ENCODE results near the gene ITPA. TPM values are rescaled to one million over a fixed set of nuclear protein-coding genes. Genes with fewer than 3 reads are reported as not detected.

The ITPA gene
- 140 and 147 TPM in 2 replicates for total RNA-seq (2014; rRNA removed; shearing (Covaris generic))

GRCh38 chr20:3209257-3209945 lies at the start of gene ITPA:
TSS of gene ITPA (plus strand) at chr20:3209498. CDS start at chr20:3209552, 54 bp downstream.
- Histone ChIP-seq H3K27me3 (ENCODE audit: control insufficient read depth, insufficient read depth, low read length) (no peaks in the 10 kb centered on the region), H3K36me3 (replicated peaks; ENCODE audit: control insufficient read depth, insufficient read depth, low read length) (peaks cover 11% of the 10 kb centered on the region), H3K4me3 (ENCODE audit: insufficient read depth, low read depth, low read length) (peak within 1 kb of the TSS; percentile 79)
- DNase-seq: peak; percentile 89

- Histone ChIP-seq H3K36me3 (replicated peaks; ENCODE audit: control insufficient read depth, insufficient read depth, low read length) (no peaks in the 10 kb centered on the region; the same call in 1 of the 2 replicates), H3K4me3 (ENCODE audit: insufficient read depth, low read depth, low read length) (peak overlapping the region; percentile 89), H3K27me3 (ENCODE audit: control insufficient read depth, insufficient read depth, low read length) (no peaks in the 10 kb centered on the region)
- no peak for DNase-seq
Measured at GRCh38 chr20:3160418-3160817, 48.9 kb upstream of the ITPA start.

- Histone ChIP-seq H3K27me3 (ENCODE audit: control insufficient read depth, insufficient read depth, low read length) (no peaks in the 10 kb centered on the region), H3K4me3 (ENCODE audit: insufficient read depth, low read depth, low read length) (no peak overlapping the region), H3K36me3 (replicated peaks; ENCODE audit: control insufficient read depth, insufficient read depth, low read length) (no peaks in the 10 kb centered on the region)
- peak; percentile 58 for DNase-seq
Measured at GRCh38 chr20:3161316-3162079, 47.8 kb upstream of the ITPA start.

GRCh38 chr20:3162080-3162611 lies 47.2 kb upstream of the ITPA start:
- peak; percentile 65 for DNase-seq
- H3K4me3 ChIP-seq (ENCODE audit: insufficient read depth, low read depth, low read length): no peak overlapping the region
- H3K27me3 ChIP-seq (ENCODE audit: control insufficient read depth, insufficient read depth, low read length): peaks cover 2% of the 10 kb centered on the region; the same call in 1 of the 2 replicates
- no peaks in the 10 kb centered on the region for H3K36me3 ChIP-seq (replicated peaks; ENCODE audit: control insufficient read depth, insufficient read depth, low read length)

GRCh38 chr20:3163099-3164042 lies 45.9 kb upstream of the ITPA start:
- H3K36me3 ChIP-seq (replicated peaks; ENCODE audit: control insufficient read depth, insufficient read depth, low read length): no peaks in the 10 kb centered on the region
- H3K27me3 ChIP-seq (ENCODE audit: control insufficient read depth, insufficient read depth, low read length): peaks cover 12% of the 10 kb centered on the region; the same call in 1 of the 2 replicates
- no peak overlapping the region for H3K4me3 ChIP-seq (ENCODE audit: insufficient read depth, low read depth, low read length)
- peak; percentile 32 for DNase-seq

GRCh38 chr20:3164043-3164762 lies 45.1 kb upstream of the ITPA start:
- DNase-seq: no peak
- no peak overlapping the region for H3K4me3 ChIP-seq (ENCODE audit: insufficient read depth, low read depth, low read length)
- H3K27me3 ChIP-seq (ENCODE audit: control insufficient read depth, insufficient read depth, low read length): peaks cover 18% of the 10 kb centered on the region; the same call in 1 of the 2 replicates
- H3K36me3 ChIP-seq (replicated peaks; ENCODE audit: control insufficient read depth, insufficient read depth, low read length): no peaks in the 10 kb centered on the region

- Histone ChIP-seq H3K27me3 (ENCODE audit: control insufficient read depth, insufficient read depth, low read length) (peaks cover 18% of the 10 kb centered on the region; the same call in 1 of the 2 replicates), H3K4me3 (ENCODE audit: insufficient read depth, low read depth, low read length) (no peak overlapping the region), H3K36me3 (replicated peaks; ENCODE audit: control insufficient read depth, insufficient read depth, low read length) (no peaks in the 10 kb centered on the region; the same call in 1 of the 2 replicates)
- peak; percentile 47 for DNase-seq
Measured at GRCh38 chr20:3164763-3165410, 44.4 kb upstream of the ITPA start.

GRCh38 chr20:3165473-3166337 lies 43.6 kb upstream of the ITPA start:
- Histone ChIP-seq H3K4me3 (ENCODE audit: insufficient read depth, low read depth, low read length) (no peak overlapping the region), H3K27me3 (ENCODE audit: control insufficient read depth, insufficient read depth, low read length) (peaks cover 18% of the 10 kb centered on the region; the same call in 1 of the 2 replicates)
- DNase-seq: peak; percentile 47

GRCh38 chr20:3166338-3166912 lies 42.9 kb upstream of the ITPA start:
- DNase-seq: peak; percentile 28
- no peaks in the 10 kb centered on the region; the same call in 1 of the 2 replicates for H3K36me3 ChIP-seq (replicated peaks; ENCODE audit: control insufficient read depth, insufficient read depth, low read length)
- no peak overlapping the region for H3K4me3 ChIP-seq (ENCODE audit: insufficient read depth, low read depth, low read length)
- H3K27me3 ChIP-seq (ENCODE audit: control insufficient read depth, insufficient read depth, low read length): peaks cover 18% of the 10 kb centered on the region; the same call in 1 of the 2 replicates

More at GRCh38 chr20:3165473-3166337, 43.6 kb upstream of the ITPA start:
- no peaks in the 10 kb centered on the region; the same call in 1 of the 2 replicates for H3K36me3 ChIP-seq (replicated peaks; ENCODE audit: control insufficient read depth, insufficient read depth, low read length)

GRCh38 chr20:3166913-3167342 lies 42.4 kb upstream of the ITPA start:
- H3K4me3 ChIP-seq (ENCODE audit: insufficient read depth, low read depth, low read length): no peak overlapping the region

GRCh38 chr20:3167738-3168078 lies 41.6 kb upstream of the ITPA start:
- Histone ChIP-seq H3K27me3 (ENCODE audit: control insufficient read depth, insufficient read depth, low read length) (peaks cover 25% of the 10 kb centered on the region), H3K4me3 (ENCODE audit: insufficient read depth, low read depth, low read length) (peak overlapping the region; percentile 42), H3K36me3 (replicated peaks; ENCODE audit: control insufficient read depth, insufficient read depth, low read length) (no peaks in the 10 kb centered on the region; the same call in 1 of the 2 replicates)
- DNase-seq: no peak

More at GRCh38 chr20:3166913-3167342, 42.4 kb upstream of the ITPA start:
- peak; percentile 40 for DNase-seq
- Histone ChIP-seq H3K36me3 (replicated peaks; ENCODE audit: control insufficient read depth, insufficient read depth, low read length) (no peaks in the 10 kb centered on the region; the same call in 1 of the 2 replicates), H3K27me3 (ENCODE audit: control insufficient read depth, insufficient read depth, low read length) (peaks cover 18% of the 10 kb centered on the region; the same call in 1 of the 2 replicates)
